ENCODE measurements around the gene LIN7C.

The LIN7C gene

GRCh38 chr11:27507557-27508322, 1.2 kb upstream of the LIN7C start:
- peaks cover 20% of the 10 kb centered on the region for H3K4me1 ChIP-seq (ENCODE audit: control insufficient read depth, insufficient read depth, low read length)
- peak overlapping the region; percentile 81 for H3K4me2 ChIP-seq (ENCODE audit: low read length)
- H3K9me3 ChIP-seq (replicated peaks; ENCODE audit: low read length) = no peaks in the 10 kb centered on the region
- peak overlapping the region; percentile 99 for H3K4me3 ChIP-seq (ENCODE audit: low read length)
- H3K36me3 ChIP-seq (ENCODE audit: insufficient read depth, low read length) = peaks cover 6% of the 10 kb centered on the region
- no peaks in the 10 kb centered on the region for H3K27me3 ChIP-seq (ENCODE audit: control insufficient read depth, insufficient read depth, low read length)
- peak overlapping the region; percentile 97 for H3K9ac ChIP-seq (ENCODE audit: low read depth, low read length)

DNA sequence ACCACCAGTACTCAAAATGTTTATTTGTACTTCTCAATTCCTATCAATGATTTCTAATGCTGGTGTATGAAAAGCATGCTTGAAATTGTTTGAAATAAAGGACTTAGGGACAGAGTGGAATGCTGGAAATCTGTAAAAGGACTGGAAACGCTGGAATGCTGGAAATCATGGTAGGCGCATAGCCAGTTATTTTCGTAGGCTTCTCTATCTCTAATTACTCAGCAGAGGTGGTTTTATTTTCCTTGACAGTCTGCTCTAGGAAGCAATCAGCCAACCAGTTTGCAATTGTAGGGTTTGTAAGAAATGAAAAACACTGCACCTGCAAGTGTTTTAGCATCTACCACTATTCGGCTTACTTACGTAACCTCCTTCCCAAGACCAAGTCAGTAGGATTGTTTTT, 788 bp downstream of the LIN7C start:
- H3K27me3 ChIP-seq (ENCODE audit: control insufficient read depth, insufficient read depth, low read length) = no peaks in the 10 kb centered on the region
- H3K4me2 ChIP-seq (ENCODE audit: low read length) = peak overlapping the region; percentile 81
- peaks cover 12% of the 10 kb centered on the region for H3K36me3 ChIP-seq (ENCODE audit: insufficient read depth, low read length)
- H3K4me3 ChIP-seq (ENCODE audit: low read length) = peak overlapping the region; percentile 99
- peaks cover 20% of the 10 kb centered on the region for H3K4me1 ChIP-seq (ENCODE audit: control insufficient read depth, insufficient read depth, low read length)
- peak overlapping the region; percentile 97 for H3K9ac ChIP-seq (ENCODE audit: low read depth, low read length)
- H3K9me3 ChIP-seq (replicated peaks; ENCODE audit: low read length) = no peaks in the 10 kb centered on the region

DNA sequence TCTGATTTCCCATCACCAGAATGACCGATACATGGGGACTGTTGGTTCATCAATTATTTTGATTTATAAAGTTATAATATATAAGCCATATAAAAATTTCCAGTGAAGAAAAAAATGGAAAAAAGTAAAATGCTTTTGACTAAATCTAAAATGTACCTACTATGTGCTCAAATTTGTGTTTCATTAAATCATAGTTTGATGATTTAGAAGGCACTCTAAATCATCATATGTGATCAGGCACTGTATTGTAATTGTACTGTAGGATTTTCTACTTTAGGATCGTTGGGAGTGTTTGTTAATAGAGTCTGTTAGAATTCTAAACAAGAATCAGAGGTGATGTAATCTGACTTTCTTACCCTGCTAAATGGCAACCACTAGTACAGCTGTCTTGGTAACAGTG, 2.4 kb downstream of the LIN7C start:
- Histone ChIP-seq H3K9ac (ENCODE audit: low read depth, low read length) (no peak overlapping the region), H3K36me3 (ENCODE audit: insufficient read depth, low read length) (peaks cover 23% of the 10 kb centered on the region), H3K9me3 (replicated peaks; ENCODE audit: low read length) (no peaks in the 10 kb centered on the region), H3K27me3 (ENCODE audit: control insufficient read depth, insufficient read depth, low read length) (no peaks in the 10 kb centered on the region), H3K4me3 (ENCODE audit: low read length) (no peak overlapping the region), H3K4me1 (ENCODE audit: control insufficient read depth, insufficient read depth, low read length) (peaks cover 20% of the 10 kb centered on the region), H3K4me2 (ENCODE audit: low read length) (peak overlapping the region; percentile 81)

GRCh38 chr11:27501100-27501499, 5.5 kb downstream of the LIN7C start:
- H3K36me3 ChIP-seq (ENCODE audit: insufficient read depth, low read length) = peaks cover 32% of the 10 kb centered on the region
- H3K27me3 ChIP-seq (ENCODE audit: control insufficient read depth, insufficient read depth, low read length) = no peaks in the 10 kb centered on the region
- no peaks in the 10 kb centered on the region for H3K9me3 ChIP-seq (replicated peaks; ENCODE audit: low read length)
- no peak overlapping the region for H3K4me3 ChIP-seq (ENCODE audit: low read length)
- H3K4me2 ChIP-seq (ENCODE audit: low read length) = no peak overlapping the region
- H3K9ac ChIP-seq (ENCODE audit: low read depth, low read length) = no peak overlapping the region
- peaks cover 17% of the 10 kb centered on the region for H3K4me1 ChIP-seq (ENCODE audit: control insufficient read depth, insufficient read depth, low read length)

- Histone ChIP-seq H3K36me3 (ENCODE audit: insufficient read depth, low read length) (peaks cover 36% of the 10 kb centered on the region), H3K27me3 (ENCODE audit: control insufficient read depth, insufficient read depth, low read length) (no peaks in the 10 kb centered on the region), H3K4me3 (ENCODE audit: low read length) (no peak overlapping the region), H3K4me1 (ENCODE audit: control insufficient read depth, insufficient read depth, low read length) (peaks cover 6% of the 10 kb centered on the region), H3K4me2 (ENCODE audit: low read length) (no peak overlapping the region), H3K9ac (ENCODE audit: low read depth, low read length) (no peak overlapping the region), H3K9me3 (replicated peaks; ENCODE audit: low read length) (no peaks in the 10 kb centered on the region)
Observed at GRCh38 chr11:27497911-27498310, 8.7 kb downstream of the LIN7C start.

DNA sequence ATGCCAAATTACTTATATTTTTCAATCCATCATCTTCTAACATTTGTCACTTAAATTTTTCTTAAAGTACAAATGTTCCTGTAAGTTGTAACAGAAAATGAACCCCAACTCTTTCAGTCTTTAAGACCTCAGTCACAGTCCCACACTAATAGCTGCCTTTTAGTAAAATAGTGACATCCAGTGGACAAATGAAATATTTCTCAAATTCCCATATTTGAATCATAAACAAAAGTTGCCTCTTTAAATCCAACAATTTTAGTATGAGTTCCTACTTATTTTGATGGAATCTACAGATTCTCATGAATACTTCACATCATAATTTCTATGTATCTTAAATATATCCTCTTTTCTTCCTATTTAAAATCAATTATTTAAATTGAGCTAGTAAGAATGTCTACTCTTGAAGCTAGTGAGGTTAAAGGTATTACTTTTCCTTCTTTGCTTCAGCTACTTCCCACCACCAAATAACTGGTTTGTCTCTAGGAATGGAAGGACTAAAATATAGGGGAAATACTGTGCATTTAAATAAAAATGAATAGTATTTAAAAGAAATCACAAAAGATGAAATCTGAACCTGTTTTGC, 9.2 kb downstream of the LIN7C start:
- Histone ChIP-seq H3K4me3 (ENCODE audit: low read length) (no peak overlapping the region), H3K9ac (ENCODE audit: low read depth, low read length) (no peak overlapping the region), H3K4me2 (ENCODE audit: low read length) (no peak overlapping the region), H3K4me1 (ENCODE audit: control insufficient read depth, insufficient read depth, low read length) (peaks cover 6% of the 10 kb centered on the region), H3K9me3 (replicated peaks; ENCODE audit: low read length) (no peaks in the 10 kb centered on the region), H3K27me3 (ENCODE audit: control insufficient read depth, insufficient read depth, low read length) (no peaks in the 10 kb centered on the region), H3K36me3 (ENCODE audit: insufficient read depth, low read length) (peaks cover 37% of the 10 kb centered on the region)

DNA sequence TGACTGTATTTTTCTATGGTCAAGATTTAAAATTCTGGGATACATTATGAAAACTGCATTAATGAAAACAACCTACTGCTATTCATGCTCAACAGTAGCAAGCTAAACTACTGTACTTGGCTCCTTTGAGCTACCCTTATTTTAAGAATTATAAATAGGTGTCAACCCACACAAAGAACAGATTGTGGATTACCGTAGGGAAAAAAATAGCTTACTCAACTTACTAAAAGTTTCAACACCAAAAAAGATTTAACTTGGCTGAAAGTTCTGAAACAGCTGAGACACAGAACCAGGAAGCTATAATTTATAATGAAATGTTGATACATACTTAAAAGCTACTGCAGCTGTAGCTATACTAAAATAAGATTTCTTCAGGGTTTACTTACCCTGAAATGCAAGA, 10.1 kb downstream of the LIN7C start:
- Histone ChIP-seq H3K9ac (ENCODE audit: low read depth, low read length) (no peak overlapping the region), H3K4me3 (ENCODE audit: low read length) (no peak overlapping the region), H3K36me3 (ENCODE audit: insufficient read depth, low read length) (peaks cover 46% of the 10 kb centered on the region), H3K4me1 (ENCODE audit: control insufficient read depth, insufficient read depth, low read length) (peaks cover 6% of the 10 kb centered on the region), H3K9me3 (replicated peaks; ENCODE audit: low read length) (no peaks in the 10 kb centered on the region), H3K4me2 (ENCODE audit: low read length) (no peak overlapping the region), H3K27me3 (ENCODE audit: control insufficient read depth, insufficient read depth, low read length) (no peaks in the 10 kb centered on the region)

DNA sequence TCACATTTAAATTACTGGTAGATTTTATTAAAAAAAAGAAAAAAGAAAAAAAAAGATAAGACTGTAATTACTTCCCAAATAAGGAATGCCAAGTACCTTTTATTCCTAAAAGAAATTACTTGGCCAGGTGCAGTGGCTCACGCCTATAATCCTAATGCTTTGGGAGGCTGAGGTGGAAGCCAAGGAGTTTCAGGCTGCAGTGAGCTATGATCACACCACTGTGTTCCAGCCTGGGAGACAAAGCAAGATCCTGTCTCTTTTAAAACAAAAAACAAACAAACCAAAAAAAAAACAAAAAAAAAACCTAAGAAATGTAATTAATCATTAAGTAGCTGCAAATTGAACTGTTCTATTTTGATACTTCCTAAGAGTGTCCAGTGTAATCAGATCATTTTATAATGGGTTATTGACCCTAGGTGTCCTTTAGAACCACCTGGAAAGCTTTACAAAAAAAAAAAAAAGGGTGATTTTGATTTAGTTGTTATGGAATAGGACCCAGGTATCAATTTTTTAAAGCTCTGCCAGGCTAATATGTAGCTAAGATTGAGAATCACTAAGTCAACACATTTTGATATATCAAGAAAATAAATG, 10.8 kb downstream of the LIN7C start:
- Histone ChIP-seq H3K4me2 (ENCODE audit: low read length) (no peak overlapping the region), H3K4me3 (ENCODE audit: low read length) (no peak overlapping the region), H3K9ac (ENCODE audit: low read depth, low read length) (no peak overlapping the region), H3K36me3 (ENCODE audit: insufficient read depth, low read length) (peaks cover 46% of the 10 kb centered on the region), H3K9me3 (replicated peaks; ENCODE audit: low read length) (no peaks in the 10 kb centered on the region), H3K27me3 (ENCODE audit: control insufficient read depth, insufficient read depth, low read length) (no peaks in the 10 kb centered on the region), H3K4me1 (ENCODE audit: control insufficient read depth, insufficient read depth, low read length) (peaks cover 6% of the 10 kb centered on the region)

DNA sequence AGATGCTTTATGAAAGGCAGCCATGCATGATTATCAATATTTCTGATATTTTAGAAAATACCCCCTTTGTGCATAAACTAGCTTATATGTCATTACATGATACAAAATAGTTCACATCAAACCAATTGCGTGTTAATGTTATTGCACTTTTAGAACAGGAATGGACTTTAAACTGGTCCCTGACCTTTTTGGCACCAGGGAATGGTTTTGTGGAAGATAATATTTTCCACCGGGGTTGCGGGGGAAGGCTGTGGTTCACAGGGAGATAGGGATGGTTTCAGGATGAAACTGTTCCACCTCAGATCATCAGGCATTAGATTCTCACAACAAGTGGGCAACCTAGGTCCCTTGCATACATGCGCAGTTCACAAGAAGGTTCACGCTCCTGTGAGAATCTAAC, 17.5 kb downstream of the LIN7C start:
- H3K4me3 ChIP-seq (ENCODE audit: low read length) = no peak overlapping the region
- no peak overlapping the region for H3K4me2 ChIP-seq (ENCODE audit: low read length)
- no peak overlapping the region for H3K9ac ChIP-seq (ENCODE audit: low read depth, low read length)
- H3K27me3 ChIP-seq (ENCODE audit: control insufficient read depth, insufficient read depth, low read length) = no peaks in the 10 kb centered on the region
- no peaks in the 10 kb centered on the region for H3K9me3 ChIP-seq (replicated peaks; ENCODE audit: low read length)
- H3K36me3 ChIP-seq (ENCODE audit: insufficient read depth, low read length) = peaks cover 25% of the 10 kb centered on the region
- no peaks in the 10 kb centered on the region for H3K4me1 ChIP-seq (ENCODE audit: control insufficient read depth, insufficient read depth, low read length)

GRCh38 chr11:27487706-27488105, 18.9 kb downstream of the LIN7C start:
- Histone ChIP-seq H3K27me3 (ENCODE audit: control insufficient read depth, insufficient read depth, low read length) (no peaks in the 10 kb centered on the region), H3K4me3 (ENCODE audit: low read length) (no peak overlapping the region), H3K4me2 (ENCODE audit: low read length) (no peak overlapping the region), H3K9ac (ENCODE audit: low read depth, low read length) (no peak overlapping the region), H3K9me3 (replicated peaks; ENCODE audit: low read length) (no peaks in the 10 kb centered on the region), H3K4me1 (ENCODE audit: control insufficient read depth, insufficient read depth, low read length) (no peaks in the 10 kb centered on the region), H3K36me3 (ENCODE audit: insufficient read depth, low read length) (peaks cover 17% of the 10 kb centered on the region)

DNA sequence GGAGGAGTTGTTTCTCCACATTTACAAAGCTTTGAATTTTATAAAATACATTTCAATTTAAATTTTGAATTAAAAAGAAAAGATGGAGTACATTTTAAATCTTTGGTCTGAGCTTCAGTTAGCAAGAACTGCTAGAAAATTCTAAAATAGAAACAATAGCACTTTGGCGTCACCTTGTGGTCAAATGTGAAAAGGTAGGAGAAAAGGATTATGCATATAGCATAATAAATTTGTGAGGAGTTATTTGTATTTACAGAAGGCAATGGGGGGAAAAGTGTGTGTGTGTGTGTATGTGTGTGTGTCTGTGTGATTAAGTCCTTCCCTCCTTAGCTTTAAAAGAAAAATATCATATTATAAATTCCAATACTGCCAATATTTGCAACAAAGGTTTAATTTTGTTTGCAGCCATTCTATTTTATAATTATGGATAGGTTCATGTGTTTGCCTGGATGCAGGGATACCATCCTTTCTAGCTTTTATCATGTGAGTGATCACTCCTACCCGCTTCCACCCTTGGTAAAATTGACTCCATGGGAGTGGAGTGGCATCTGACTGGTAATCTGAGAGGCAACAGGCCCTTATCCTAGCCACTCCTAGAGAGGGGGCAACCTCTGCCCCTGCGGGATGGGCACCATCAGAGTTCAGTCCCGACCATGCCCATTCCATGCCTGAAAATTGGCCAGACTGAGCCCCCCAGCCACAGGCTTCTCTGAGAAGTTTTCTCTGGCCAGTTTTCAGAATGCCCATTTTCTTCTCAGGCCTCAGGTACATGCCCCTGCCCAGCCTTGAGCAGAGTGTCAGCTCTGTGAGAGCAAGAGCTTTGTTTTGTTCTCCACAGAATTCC, 20.4 kb downstream of the LIN7C start:
- Histone ChIP-seq H3K36me3 (ENCODE audit: insufficient read depth, low read length) (peaks cover 4% of the 10 kb centered on the region), H3K4me3 (ENCODE audit: low read length) (no peak overlapping the region), H3K9ac (ENCODE audit: low read depth, low read length) (no peak overlapping the region), H3K27me3 (ENCODE audit: control insufficient read depth, insufficient read depth, low read length) (no peaks in the 10 kb centered on the region), H3K9me3 (replicated peaks; ENCODE audit: low read length) (no peaks in the 10 kb centered on the region), H3K4me2 (ENCODE audit: low read length) (no peak overlapping the region), H3K4me1 (ENCODE audit: control insufficient read depth, insufficient read depth, low read length) (no peaks in the 10 kb centered on the region)
